ENCODE data around the gene SUSD4. TPM values are rescaled to one million over a fixed set of nuclear protein-coding genes. Genes with fewer than 3 reads are reported as not detected.

SUSD4 gene
- total and polyA plus RNA-seq, 2 of the 8 experiments (the other 6 are each of a cell fraction or from before 2014, with no cell fraction given) = 3.9 to 5.2 TPM

GRCh38 chr1:223355699-223356098, 8.3 kb downstream of the SUSD4 start:
- H4K5ac ChIP-seq (ENCODE audit: insufficient read length, low read depth, low read length) = no peak overlapping the region
- no peaks in the 10 kb centered on the region for H3K9me3 ChIP-seq (ENCODE audit: insufficient read depth in 2 of 2, low read depth in 1 of 2, low read length in 1 of 2)
- no peaks in the 10 kb centered on the region for H3K79me1 ChIP-seq (ENCODE audit: low read depth, low read length)
- H2BK5ac ChIP-seq (ENCODE audit: low read depth, low read length) = no peak overlapping the region
- H2BK15ac ChIP-seq (ENCODE audit: low read length) = no peak overlapping the region
- H2AK5ac ChIP-seq (ENCODE audit: low read depth, low read length) = no peak overlapping the region
- no peak overlapping the region for H2BK12ac ChIP-seq (ENCODE audit: low read depth, low read length)
- CTCF ChIA-PET (ENCODE audit: partially characterized antibody) = interaction anchor here (0.6 to 8.0 kb wide), 3 partner anchors 7 to 264 kb away, joined by 3 to 45 read pairs (median 3); partner anchors contain the start of gene SUSD4
- no peak overlapping the region for H3K9ac ChIP-seq (replicated peaks in 1 of 4; ENCODE audit: extremely low read depth in 1 of 4, low read depth in 3 of 4, low read length in 3 of 4)
- no peak overlapping the region for H3K4ac ChIP-seq (replicated peaks; ENCODE audit: insufficient read length, low read depth, low read length)
- no peak overlapping the region for H2AFZ ChIP-seq (ENCODE audit: low read length)
- no peaks in the 10 kb centered on the region; a peak in 2 of 7 replicates for H3K27me3 ChIP-seq (replicated peaks in 1 of 4; ENCODE audit: control insufficient read depth in 3 of 4, extremely low read depth in 1 of 4, insufficient read depth in 3 of 4, low read length in 3 of 4)
- H3K27ac ChIP-seq (ENCODE audit: low read depth, low read length) = no peak overlapping the region
- H4K20me1 ChIP-seq (replicated peaks in 1 of 2; ENCODE audit: control insufficient read depth in 1 of 2, insufficient read depth in 2 of 2, low read length in 2 of 2) = no peaks in the 10 kb centered on the region
- 72% methylated on average over 2 of the region's 2 CpGs; no CpG with 5 or more reads in 1 of the 2 experiments for WGBS, 2 experiments (ENCODE audit: extremely low coverage in 1 of 2, insufficient coverage in 1 of 2, insufficient read length in 1 of 2, insufficient replicate concordance in 2 of 2, low coverage in 1 of 2, low lambda C conversion rate in 2 of 2, missing lambda C conversion rate in 1 of 2)
- no peak overlapping the region for H3K4me3 ChIP-seq (ENCODE audit: extremely low read depth in 1 of 4, insufficient read depth in 2 of 4, low read depth in 3 of 4, low read length in 4 of 4)
- DNase-seq (ENCODE audit: low read depth in 1 of 2, low spot score in 2 of 2) (no peak), FAIRE-seq (no peak)
- no peak overlapping the region for H4K91ac ChIP-seq (replicated peaks; ENCODE audit: insufficient read length, low read length)
- peaks cover 0 to 4% (median 2%) of the 10 kb centered on the region in 4 experiments; a peak in 2 of 7 replicates for H3K4me1 ChIP-seq (replicated peaks in 1 of 4; ENCODE audit: control insufficient read depth in 3 of 4, insufficient read depth in 4 of 4, low read length in 3 of 4)
- H3K4me2 ChIP-seq (ENCODE audit: insufficient read depth in 1 of 2, low read depth in 2 of 2, low read length in 2 of 2) = no peak overlapping the region
- no peak overlapping the region for H2BK20ac ChIP-seq (ENCODE audit: low read length)
- H3K23ac ChIP-seq (ENCODE audit: insufficient read length) = no peak overlapping the region
- H4K8ac ChIP-seq (ENCODE audit: extremely low read depth, insufficient read depth, low read length) = no peak overlapping the region
- H3K56ac ChIP-seq (replicated peaks; ENCODE audit: insufficient read length, low read depth, low read length) = no peak overlapping the region
- no peaks in the 10 kb centered on the region for H3K36me3 ChIP-seq (ENCODE audit: control insufficient read depth in 2 of 4, insufficient read depth in 4 of 4, low read length in 3 of 4)
- POLR2A ChIA-PET (ENCODE audit: partially characterized antibody) = no interaction called here
- TF ChIP-seq JUND (IDR thresholded peaks at IDR 0.05; ENCODE audit: low read length) = no peak
- TF ChIP-seq RBBP5 (IDR thresholded peaks at IDR 0.05; ENCODE audit: borderline replicate concordance, low read depth, low read length) = no peak
- H3K14ac ChIP-seq (ENCODE audit: insufficient read length) = no peak overlapping the region
- no peak overlapping the region for H2BK120ac ChIP-seq (replicated peaks; ENCODE audit: low read depth, low read length)
- no peak overlapping the region for H3K18ac ChIP-seq (ENCODE audit: extremely low read depth, low read length)
- H3K23me2 ChIP-seq (ENCODE audit: low read depth, low read length) = no peaks in the 10 kb centered on the region; the same call in 1 of the 2 replicates
- H3K79me2 ChIP-seq (ENCODE audit: control insufficient read depth in 1 of 2, insufficient read depth in 2 of 2, low read length in 2 of 2) = no peaks in the 10 kb centered on the region

All from H1 (cell line).